Subcutaneous abdominal adipose tissue (tissue), 5 donors: Measurements from ENCODE around the gene BORCS5.

Experiments
- H3K27ac ChIP-seq: one replicate; pipeline ENCODE4 v1.7.0; 2013; ENCODE audit warnings: low read depth, mild to moderate bottlenecking, inconsistent platforms, low read length, moderate library complexity
- H3K27me3 ChIP-seq, 5 donors: one replicate each; pipeline ENCODE4 v1.7.0; 2013; ENCODE audit warnings: low read length in 5 of 5, inconsistent platforms in 1 of 5; ENCODE audit not compliant: control insufficient read depth in 5 of 5, insufficient read depth in 4 of 5
- H3K36me3 ChIP-seq, 5 donors: one replicate each; pipeline ENCODE4 v1.7.0; 2013; ENCODE audit warnings: low read length in 5 of 5; ENCODE audit not compliant: control insufficient read depth in 5 of 5, insufficient read depth in 5 of 5
- H3K4me1 ChIP-seq, 5 donors: one replicate each; pipeline ENCODE4 v1.7.0; 2013; ENCODE audit warnings: low read length in 5 of 5, mild to moderate bottlenecking in 3 of 5, moderate library complexity in 1 of 5; ENCODE audit not compliant: control insufficient read depth in 5 of 5, insufficient read depth in 5 of 5
- H3K4me3 ChIP-seq, 5 donors: one replicate each; pipeline ENCODE4 v1.7.0; 2013; ENCODE audit warnings: low read length in 5 of 5, low read depth in 1 of 5
- H3K9ac ChIP-seq, 5 donors: one replicate each; pipeline ENCODE4 v1.7.0; 2013; ENCODE audit warnings: low read length in 5 of 5, mild to moderate bottlenecking in 4 of 5, moderate library complexity in 3 of 5
- H3K9me3 ChIP-seq, 5 donors: one replicate each; pipeline ENCODE4 v1.7.0; 2013; ENCODE audit warnings: low read length in 5 of 5; ENCODE audit not compliant: control insufficient read depth in 5 of 5
- donor health status: healthy.
- donor health status: healthy.
- donor health status: healthy.
- donor health status: healthy.
- donor health status: healthy.

Gene BORCS5

GRCh38 chr12:12477532-12477890 is 120.6 kb downstream of the BORCS5 start:
- peaks cover 0 to 11% (median 0%) of the 10 kb centered on the region in 5 donors for H3K4me1 ChIP-seq
- H3K9me3 ChIP-seq = no peaks in the 10 kb centered on the region
- H3K9ac ChIP-seq = no peak overlapping the region
- peaks cover 16 to 70% (median 43%) of the 10 kb centered on the region in 5 donors for H3K36me3 ChIP-seq
- H3K4me3 ChIP-seq = no peak overlapping the region
- no peaks in the 10 kb centered on the region for H3K27me3 ChIP-seq
- no peak overlapping the region for H3K27ac ChIP-seq

GRCh38 chr12:12480074-12480473 is 123.2 kb downstream of the BORCS5 start:
- no peaks in the 10 kb centered on the region for H3K27me3 ChIP-seq
- no peak overlapping the region for H3K4me3 ChIP-seq
- H3K27ac ChIP-seq = no peak overlapping the region
- H3K4me1 ChIP-seq = peaks cover 0 to 6% (median 0%) of the 10 kb centered on the region in 5 donors
- no peaks in the 10 kb centered on the region for H3K9me3 ChIP-seq
- H3K9ac ChIP-seq = no peak overlapping the region
- H3K36me3 ChIP-seq = peaks cover 16 to 63% (median 44%) of the 10 kb centered on the region in 5 donors

GRCh38 chr12:12481631-12482030 is 124.8 kb downstream of the BORCS5 start:
- Histone ChIP-seq H3K27me3 (no peaks in the 10 kb centered on the region), H3K9me3 (no peaks in the 10 kb centered on the region), H3K36me3 (peaks cover 20 to 59% (median 48%) of the 10 kb centered on the region in 5 donors), H3K27ac (no peak overlapping the region), H3K4me3 (no peak overlapping the region), H3K9ac (no peak overlapping the region), H3K4me1 (peaks cover 0 to 4% (median 0%) of the 10 kb centered on the region in 5 donors)

GRCh38 chr12:12482150-12482761 is 125.4 kb downstream of the BORCS5 start:
- Histone ChIP-seq H3K9me3 (no peaks in the 10 kb centered on the region), H3K4me3 (no peak overlapping the region), H3K4me1 (peaks cover 0 to 4% (median 0%) of the 10 kb centered on the region in 5 donors), H3K27ac (no peak overlapping the region), H3K27me3 (no peaks in the 10 kb centered on the region), H3K9ac (no peak overlapping the region), H3K36me3 (peaks cover 22 to 57% (median 45%) of the 10 kb centered on the region in 5 donors)

- Histone ChIP-seq H3K27ac (no peak overlapping the region), H3K9me3 (no peaks in the 10 kb centered on the region), H3K9ac (no peak overlapping the region), H3K27me3 (no peaks in the 10 kb centered on the region), H3K36me3 (peaks cover 24 to 50% (median 38%) of the 10 kb centered on the region in 5 donors), H3K4me1 (peaks cover 0 to 4% (median 0%) of the 10 kb centered on the region in 5 donors), H3K4me3 (no peak overlapping the region)
Measured at GRCh38 chr12:12482959-12483358, 126.1 kb downstream of the BORCS5 start.

GRCh38 chr12:12483438-12483837 is 126.6 kb downstream of the BORCS5 start:
- Histone ChIP-seq H3K4me3 (no peak overlapping the region), H3K9me3 (no peaks in the 10 kb centered on the region), H3K9ac (no peak overlapping the region), H3K27ac (no peak overlapping the region), H3K27me3 (no peaks in the 10 kb centered on the region), H3K4me1 (peaks cover 0 to 4% (median 0%) of the 10 kb centered on the region in 5 donors), H3K36me3 (peaks cover 27 to 49% (median 37%) of the 10 kb centered on the region in 5 donors)

GRCh38 chr12:12486661-12487240 is 129.9 kb downstream of the BORCS5 start:
- H3K27ac ChIP-seq = no peak overlapping the region
- H3K4me1 ChIP-seq = peaks cover 0 to 4% (median 0%) of the 10 kb centered on the region in 5 donors
- H3K36me3 ChIP-seq = peaks cover 14 to 34% (median 20%) of the 10 kb centered on the region in 5 donors
- no peak overlapping the region for H3K4me3 ChIP-seq
- no peak overlapping the region for H3K9ac ChIP-seq
- H3K9me3 ChIP-seq = no peaks in the 10 kb centered on the region
- H3K27me3 ChIP-seq = no peaks in the 10 kb centered on the region

GRCh38 chr12:12487490-12487889 is 130.6 kb downstream of the BORCS5 start:
- no peaks in the 10 kb centered on the region for H3K27me3 ChIP-seq
- no peak overlapping the region for H3K27ac ChIP-seq
- H3K4me1 ChIP-seq = peaks cover 0 to 6% (median 5%) of the 10 kb centered on the region in 5 donors
- H3K9ac ChIP-seq = no peak overlapping the region
- H3K9me3 ChIP-seq = no peaks in the 10 kb centered on the region
- H3K36me3 ChIP-seq = peaks cover 14 to 32% (median 18%) of the 10 kb centered on the region in 5 donors
- H3K4me3 ChIP-seq = no peak overlapping the region

GRCh38 chr12:12488296-12488695 is 131.4 kb downstream of the BORCS5 start:
- Histone ChIP-seq H3K27me3 (no peaks in the 10 kb centered on the region), H3K27ac (no peak overlapping the region), H3K9me3 (no peaks in the 10 kb centered on the region), H3K9ac (no peak overlapping the region), H3K4me1 (peaks cover 0 to 14% (median 13%) of the 10 kb centered on the region in 5 donors), H3K36me3 (peaks cover 14 to 26% (median 16%) of the 10 kb centered on the region in 5 donors), H3K4me3 (no peak overlapping the region)

- H3K4me3 ChIP-seq = no peak overlapping the region
- H3K4me1 ChIP-seq = peaks cover 0 to 17% (median 10%) of the 10 kb centered on the region in 5 donors
Measured at GRCh38 chr12:12488823-12489550, 132.1 kb downstream of the BORCS5 start.

More at GRCh38 chr12:12488823-12489550, 132.1 kb downstream of the BORCS5 start:
- Histone ChIP-seq H3K27ac (no peak overlapping the region), H3K27me3 (no peaks in the 10 kb centered on the region), H3K9ac (no peak overlapping the region), H3K9me3 (no peaks in the 10 kb centered on the region), H3K36me3 (peaks cover 14 to 26% (median 15%) of the 10 kb centered on the region in 5 donors)
